DOHH2 (cell line): ENCODE data around the gene BMP8A.

Experiments used
- CTCF ChIP-seq: fragments of 200-600 bp; sonication (generic); IDR thresholded peaks from one replicate; pipeline ENCODE4 v1.5.1; 2014; ENCODE audit warnings: antibody characterized with exemption, mild to moderate bottlenecking, low read depth, low read length; ENCODE audit not compliant: poor library complexity, severe bottlenecking
- EZH2phosphoT487 ChIP-seq: fragments of 200-600 bp; sonication (generic); IDR thresholded peaks from 2 replicates; pipeline ENCODE4 v1.6.1; 2017; ENCODE audit warnings: borderline replicate concordance, mild to moderate bottlenecking, antibody characterized with exemption, low read length, moderate library complexity, mixed read lengths

- no peak for TF ChIP-seq CTCF
- TF ChIP-seq EZH2phosphoT487 = no peak
These were observed 16.8 kb downstream of the BMP8A start for GRCh38 chr1:39508266-39508665.
